GM10248 (cell line): Measurements from ENCODE around the gene PJA2.

Experiments used
- CTCF ChIA-PET: fragments of 300-600 bp; sonication (Branson Sonifier 250); formaldehyde crosslinking; extraction: SDS; loops from one replicate; lab custom pipeline; 2021; ENCODE audit warnings: antibody characterized with exemption; lab: Yijun Ruan, JAX
- POLR2A ChIA-PET: fragments of 350-650 bp; sonication (Branson Sonifier 250); formaldehyde crosslinking; extraction: SDS; loops from one replicate; lab custom pipeline; 2020; ENCODE audit warnings: antibody characterized with exemption; lab: Yijun Ruan, JAX
- DNase-seq: peaks from one replicate; pipeline ENCODE4 v3.0.0; 2012; ENCODE audit errors: extremely low spot score
- CTCF ChIP-seq: IDR thresholded peaks from 2 replicates; pipeline ENCODE4 v1.5.1; 2012; ENCODE audit warnings: mild to moderate bottlenecking, low read depth; ENCODE audit errors: extremely low read depth, missing control alignments, control extremely low read depth

The PJA2 gene

GRCh38 chr5:109328626-109329025 is 81.1 kb downstream of the PJA2 start:
- no peak for DNase-seq
- ChIA-PET POLR2A (no interaction called here), CTCF (interaction anchor here (1.0 to 2.6 kb wide), 4 partner anchors 9 to 693 kb away, joined by 3 to 9 read pairs (median 3); no protein-coding TSS in a partner anchor)
- no peak for TF ChIP-seq CTCF

- no peak for DNase-seq
- ChIA-PET POLR2A (no interaction called here), CTCF (interaction anchor here (1.3 to 2.6 kb wide), 2 partner anchors 10 to 31 kb away, joined by 3 to 9 read pairs; no protein-coding TSS in a partner anchor)
- TF ChIP-seq CTCF, result no peak
Observed at GRCh38 chr5:109327570-109327969, 82.2 kb downstream of the PJA2 start.

GRCh38 chr5:109326919-109327318 is 82.9 kb downstream of the PJA2 start:
- TF ChIP-seq CTCF, result no peak
- ChIA-PET CTCF (interaction anchor here (1.3 to 2.6 kb wide), 2 partner anchors 11 to 31 kb away, joined by 3 to 9 read pairs; no protein-coding TSS in a partner anchor), POLR2A (no interaction called here)
- no peak for DNase-seq

GRCh38 chr5:109325456-109325855 is 84.3 kb downstream of the PJA2 start:
- ChIA-PET POLR2A (no interaction called here), CTCF (interaction anchor here (1.0 to 1.8 kb wide), 4 partner anchors 15 to 683 kb away, joined by 3 to 5 read pairs (median 4); no protein-coding TSS in a partner anchor)
- no peak for DNase-seq
- no peak for TF ChIP-seq CTCF

GRCh38 chr5:109324931-109325330 is 84.8 kb downstream of the PJA2 start:
- POLR2A ChIA-PET, result no interaction called here
- no peak for DNase-seq
- CTCF ChIA-PET, result interaction anchor here (1.0 to 1.8 kb wide), 4 partner anchors 15 to 683 kb away, joined by 3 to 5 read pairs (median 4); no protein-coding TSS in a partner anchor
- TF ChIP-seq CTCF, result no peak

- TF ChIP-seq CTCF, result no peak
- DNase-seq, result no peak
- ChIA-PET POLR2A (no interaction called here), CTCF (interaction anchor here (1.0 to 1.8 kb wide), 2 partner anchors 14 to 115 kb away, joined by 3 to 5 read pairs; no protein-coding TSS in a partner anchor)
Observed at GRCh38 chr5:109324351-109324750, 85.4 kb downstream of the PJA2 start.

- TF ChIP-seq CTCF, result no peak
- DNase-seq, result no peak
- ChIA-PET CTCF (interaction anchor here (1.4 kb wide), 1 partner anchor 8 kb away, joined by 4 read pairs; no protein-coding TSS in a partner anchor), POLR2A (no interaction called here)
Observed at GRCh38 chr5:109322694-109323093, 87.1 kb downstream of the PJA2 start.
